Duodenal mucosa (tissue), 2 donors: ENCODE data around the gene DUSP10.

Experiments used
- H3K27ac ChIP-seq: one replicate; pipeline ENCODE4 v1.7.0; 2013; ENCODE audit warnings: low read depth, low read length
- H3K27me3 ChIP-seq, 2 donors: one replicate each; pipeline ENCODE4 v1.7.0; 2013; ENCODE audit warnings: low read length in 2 of 2, control low read depth in 1 of 2; ENCODE audit not compliant: insufficient read depth in 2 of 2, control insufficient read depth in 1 of 2
- H3K36me3 ChIP-seq, 2 donors: one replicate each; pipeline ENCODE4 v1.7.0; 2013; ENCODE audit warnings: low read length in 2 of 2, control low read depth in 1 of 2; ENCODE audit not compliant: insufficient read depth in 2 of 2, control insufficient read depth in 1 of 2
- H3K4me1 ChIP-seq, 2 donors: one replicate each; pipeline ENCODE4 v1.7.0; 2013; ENCODE audit warnings: low read length in 2 of 2, control low read depth in 1 of 2; ENCODE audit not compliant: insufficient read depth in 2 of 2, control insufficient read depth in 1 of 2
- H3K4me3 ChIP-seq, 2 donors: one replicate each; pipeline ENCODE4 v1.7.0; 2013; ENCODE audit warnings: low read length in 2 of 2, low read depth in 1 of 2
- H3K9ac ChIP-seq, 2 donors: one replicate each; pipeline ENCODE4 v1.7.0; 2013; ENCODE audit warnings: low read length in 2 of 2, low read depth in 1 of 2
- H3K9me3 ChIP-seq, 2 donors: one replicate each; pipeline ENCODE4 v1.7.0; 2013; ENCODE audit warnings: low read length in 2 of 2, control low read depth in 1 of 2; ENCODE audit not compliant: control insufficient read depth in 1 of 2

Gene DUSP10

DNA sequence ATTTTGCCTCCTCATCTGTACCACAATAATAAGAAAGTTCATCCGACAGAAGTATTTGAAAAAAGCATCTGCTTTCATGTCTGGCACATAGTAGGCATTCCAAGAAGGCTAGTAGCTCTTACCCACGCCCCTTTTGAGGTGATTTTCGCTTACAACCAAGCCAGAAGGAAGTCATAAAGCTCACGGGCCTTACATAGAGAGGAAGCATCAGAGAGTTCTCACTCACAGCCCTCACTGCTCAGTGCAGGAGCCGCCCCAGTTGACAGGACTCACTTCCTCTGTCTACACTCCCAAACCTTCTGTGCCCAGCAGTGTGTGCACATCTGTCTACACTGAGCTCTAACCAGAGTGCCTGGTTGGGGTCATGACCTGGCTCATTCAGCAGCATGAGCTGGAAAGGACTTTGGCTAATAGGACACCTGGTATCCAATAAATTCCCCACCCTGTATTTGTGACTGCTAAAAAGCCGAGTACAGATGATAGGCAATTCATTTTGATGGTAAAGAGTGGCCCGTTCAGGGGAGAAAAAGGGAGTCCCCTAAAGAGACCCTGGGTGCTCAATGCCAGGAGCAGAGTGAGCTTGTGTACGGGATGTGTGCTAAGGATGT lies 36.8 kb upstream of the DUSP10 start:
- no peaks in the 10 kb centered on the region for H3K36me3 ChIP-seq
- no peak overlapping the region for H3K4me3 ChIP-seq
- no peak overlapping the region for H3K9ac ChIP-seq
- peaks cover 9 to 16% of the 10 kb centered on the region in 2 donors for H3K4me1 ChIP-seq
- no peak overlapping the region for H3K27ac ChIP-seq
- no peaks in the 10 kb centered on the region for H3K27me3 ChIP-seq
- no peaks in the 10 kb centered on the region for H3K9me3 ChIP-seq

DNA sequence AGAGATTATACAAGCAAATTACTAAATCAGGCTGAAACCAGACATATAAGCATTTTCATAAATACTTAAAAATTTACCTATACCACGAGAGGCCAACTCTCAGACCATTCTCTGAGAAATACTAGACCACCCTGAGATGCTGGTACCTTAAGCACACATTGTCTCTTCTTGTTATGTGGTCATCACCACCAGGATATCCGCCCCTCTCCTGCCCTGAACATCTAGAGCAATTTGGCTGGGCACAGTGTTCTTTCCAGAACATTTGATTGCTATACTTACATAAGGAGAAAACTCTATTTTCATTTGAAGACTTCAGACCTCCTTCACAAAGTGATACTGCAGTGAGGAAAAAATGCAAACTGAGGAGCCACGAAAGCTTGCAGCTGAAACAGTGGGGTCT lies 36.2 kb upstream of the DUSP10 start:
- Histone ChIP-seq H3K4me1 (peaks cover 9 to 15% of the 10 kb centered on the region in 2 donors), H3K9me3 (no peaks in the 10 kb centered on the region), H3K27ac (no peak overlapping the region), H3K36me3 (no peaks in the 10 kb centered on the region), H3K27me3 (no peaks in the 10 kb centered on the region), H3K4me3 (no peak overlapping the region), H3K9ac (no peak overlapping the region)

DNA sequence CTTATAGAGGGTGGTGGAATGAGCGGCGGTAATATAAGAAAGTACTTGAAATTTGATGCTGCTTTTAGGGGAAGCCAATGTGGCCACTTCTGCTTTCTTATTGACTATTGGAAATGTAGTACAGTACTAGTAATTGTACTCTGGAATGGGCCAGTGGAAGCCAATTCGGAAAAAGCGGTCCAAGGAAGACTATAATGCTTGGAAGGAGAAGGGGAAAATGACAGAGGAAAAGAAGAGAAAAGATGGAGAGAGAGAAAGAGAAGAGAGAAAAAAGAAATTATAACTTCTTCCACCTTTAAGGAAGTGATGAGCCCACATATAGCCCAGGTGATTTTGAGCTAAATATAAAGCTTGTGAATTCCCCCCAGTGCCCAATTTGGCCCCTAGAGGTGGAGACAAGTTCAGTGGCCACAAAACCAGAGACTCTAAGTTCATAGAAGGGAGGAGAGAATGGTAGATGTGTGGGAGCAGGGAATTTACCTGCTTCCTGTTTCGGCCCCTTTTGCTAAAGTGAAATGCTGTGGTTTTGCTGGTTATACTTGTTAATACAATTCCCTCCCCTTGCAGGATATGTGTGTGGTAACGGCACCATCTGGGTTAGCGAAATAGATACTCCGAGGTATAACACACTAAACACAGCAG lies 35.7 kb upstream of the DUSP10 start:
- Histone ChIP-seq H3K27me3 (no peaks in the 10 kb centered on the region), H3K4me3 (no peak overlapping the region)

DNA sequence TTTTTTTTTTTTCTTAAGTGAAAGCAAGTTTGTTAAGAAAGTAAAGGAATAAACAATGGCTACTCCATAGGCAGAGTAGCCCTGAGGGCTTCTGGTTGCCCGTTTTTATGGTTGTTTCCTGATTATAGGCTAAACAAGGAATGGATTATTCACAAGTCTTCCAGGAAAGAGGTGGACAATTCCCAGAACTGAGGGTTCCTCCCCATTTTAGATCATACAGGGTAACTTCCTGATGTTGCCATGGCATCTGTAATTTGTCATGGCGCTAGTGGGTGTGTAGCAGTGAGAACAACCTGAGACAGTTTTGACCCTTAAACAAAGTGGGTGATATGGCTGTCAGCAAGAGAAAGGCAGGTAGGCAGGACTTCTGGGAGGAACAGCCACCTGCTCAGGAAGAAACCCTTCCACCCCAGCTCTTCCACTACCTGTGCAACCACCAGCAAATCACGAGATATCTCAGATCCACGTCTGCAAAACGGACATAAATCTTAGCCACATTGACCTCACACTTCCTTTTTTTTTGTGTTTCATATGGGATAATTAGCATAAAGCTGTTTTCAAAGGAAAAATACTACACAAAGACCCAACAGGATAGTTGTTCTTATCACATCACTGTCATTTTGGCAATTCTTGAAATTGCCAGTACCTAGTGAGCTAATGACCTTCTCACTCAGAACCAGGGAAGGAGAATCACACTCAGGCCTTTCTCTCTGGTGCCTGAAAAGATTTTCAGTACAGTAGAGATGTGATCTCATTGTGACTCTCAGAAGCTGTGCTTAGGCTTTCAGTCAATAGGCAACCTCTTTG lies 34.8 kb upstream of the DUSP10 start:
- Histone ChIP-seq H3K27ac (no peak overlapping the region), H3K4me1 (peaks cover 9% of the 10 kb centered on the region in 2 donors), H3K9me3 (no peaks in the 10 kb centered on the region), H3K27me3 (no peaks in the 10 kb centered on the region), H3K36me3 (no peaks in the 10 kb centered on the region), H3K4me3 (no peak overlapping the region), H3K9ac (no peak overlapping the region)

More for the DNA sequence above, 35.7 kb upstream of the DUSP10 start:
- Histone ChIP-seq H3K9me3 (no peaks in the 10 kb centered on the region), H3K36me3 (no peaks in the 10 kb centered on the region), H3K27ac (no peak overlapping the region), H3K4me1 (peaks cover 9% of the 10 kb centered on the region in 2 donors), H3K9ac (no peak overlapping the region)

DNA sequence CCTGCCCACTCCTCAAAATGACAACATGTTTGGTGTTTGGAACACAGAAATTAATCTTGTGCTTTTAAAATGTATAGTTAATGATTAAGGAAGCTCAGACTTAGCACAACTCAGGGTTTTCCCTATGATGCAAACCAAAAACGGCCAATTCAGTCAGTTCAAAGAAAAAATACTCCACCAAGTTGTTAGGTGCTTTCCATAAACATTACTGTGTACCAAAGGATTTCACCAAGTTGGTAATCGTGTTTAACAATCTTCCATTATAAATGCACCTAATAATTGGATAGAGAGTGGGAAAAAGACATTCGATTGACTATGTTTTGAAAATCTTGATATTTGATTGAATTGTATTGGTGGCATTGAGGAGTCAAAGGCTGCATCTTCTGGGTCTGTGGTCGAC lies 33.3 kb upstream of the DUSP10 start:
- Histone ChIP-seq H3K27me3 (no peaks in the 10 kb centered on the region), H3K4me1 (peaks cover 9% of the 10 kb centered on the region in 2 donors), H3K4me3 (no peak overlapping the region), H3K27ac (no peak overlapping the region), H3K9ac (no peak overlapping the region), H3K36me3 (no peaks in the 10 kb centered on the region), H3K9me3 (no peaks in the 10 kb centered on the region)

DNA sequence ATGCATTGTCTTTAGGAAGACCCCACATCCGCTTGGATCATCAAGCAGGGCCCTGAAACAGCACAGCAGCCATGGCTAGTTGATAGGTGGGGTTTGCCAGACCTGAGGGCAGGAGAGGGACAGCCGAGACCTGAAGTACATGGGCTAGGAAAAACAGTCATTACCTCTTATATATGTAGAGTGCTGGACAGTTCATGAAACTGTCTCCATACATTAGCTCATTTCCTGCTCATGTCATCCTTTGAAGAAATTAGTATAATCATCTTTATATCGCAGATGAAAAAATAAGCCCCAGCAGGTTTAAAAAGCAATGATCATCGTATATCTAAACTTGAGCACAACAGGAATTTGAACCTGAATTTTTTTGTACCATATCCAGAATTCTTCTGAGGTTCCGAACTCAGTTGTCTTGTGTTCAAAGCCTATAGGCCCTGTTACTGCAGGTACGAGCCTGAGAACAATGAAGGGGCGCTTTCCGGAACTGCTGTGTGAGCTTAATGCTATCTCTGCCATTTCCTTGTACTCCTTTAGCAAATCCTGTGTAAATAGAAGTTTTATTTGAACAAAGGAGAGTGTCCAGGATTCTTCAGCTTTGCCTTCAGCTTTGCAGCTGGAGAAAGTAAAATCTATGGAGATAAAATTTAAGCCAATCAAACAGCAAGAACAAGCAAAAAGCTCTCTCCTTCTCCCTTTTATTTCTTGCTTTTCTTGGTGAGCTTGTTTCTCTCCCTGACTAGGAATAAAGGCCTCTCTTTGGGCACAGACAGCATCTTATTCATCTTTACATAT lies 32.4 kb upstream of the DUSP10 start:
- Histone ChIP-seq H3K4me1 (peaks cover 9% of the 10 kb centered on the region in 2 donors), H3K9ac (no peak overlapping the region), H3K27ac (no peak overlapping the region), H3K36me3 (no peaks in the 10 kb centered on the region), H3K27me3 (no peaks in the 10 kb centered on the region), H3K4me3 (no peak overlapping the region), H3K9me3 (no peaks in the 10 kb centered on the region)

DNA sequence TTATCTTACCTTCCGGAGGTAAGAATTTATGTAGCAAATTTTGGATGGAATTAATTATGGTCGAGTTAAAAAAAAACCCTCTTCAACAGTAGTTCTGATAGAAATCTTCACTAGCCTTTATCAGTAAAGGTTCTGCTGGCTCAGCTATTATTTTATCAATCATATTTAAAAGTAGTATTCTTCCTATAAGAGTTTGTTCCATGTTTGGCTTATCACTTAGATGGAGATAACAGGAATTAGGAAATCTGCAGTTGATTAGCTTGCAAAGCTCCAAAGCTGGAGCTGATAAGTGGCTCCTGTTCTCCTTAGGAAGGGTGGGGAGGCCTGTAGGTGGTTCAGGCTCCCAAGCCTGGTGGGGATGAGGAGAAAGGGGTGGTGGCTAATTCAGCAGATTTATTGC lies 31.5 kb upstream of the DUSP10 start:
- no peak overlapping the region for H3K27ac ChIP-seq
- H3K36me3 ChIP-seq = no peaks in the 10 kb centered on the region
- peaks cover 3 to 5% of the 10 kb centered on the region in 2 donors for H3K4me1 ChIP-seq
- no peaks in the 10 kb centered on the region for H3K27me3 ChIP-seq
- no peaks in the 10 kb centered on the region for H3K9me3 ChIP-seq
- no peak overlapping the region for H3K4me3 ChIP-seq
- no peak overlapping the region for H3K9ac ChIP-seq

DNA sequence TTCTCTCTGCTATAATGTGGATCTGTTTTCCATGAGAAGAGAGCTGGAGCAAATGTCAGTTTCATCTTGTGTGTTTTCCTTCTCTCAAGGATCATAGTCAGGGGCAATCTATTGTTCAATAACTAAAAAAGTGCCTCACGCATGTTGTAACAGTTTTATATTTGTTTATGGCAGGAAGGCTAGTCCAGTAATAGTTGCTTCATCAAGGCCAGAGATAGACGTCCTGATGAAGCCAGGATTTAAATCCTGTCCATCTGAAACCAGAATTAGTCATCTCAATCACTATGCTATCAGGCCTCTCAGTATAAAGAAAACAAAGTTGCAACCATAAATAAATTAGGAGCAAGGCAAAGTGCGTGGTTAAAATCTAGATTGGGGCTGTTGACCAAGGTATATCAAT lies 30.2 kb upstream of the DUSP10 start:
- no peaks in the 10 kb centered on the region for H3K36me3 ChIP-seq
- no peak overlapping the region for H3K27ac ChIP-seq
- H3K9me3 ChIP-seq = no peaks in the 10 kb centered on the region
- H3K4me1 ChIP-seq = no peaks in the 10 kb centered on the region
- no peaks in the 10 kb centered on the region for H3K27me3 ChIP-seq
- H3K9ac ChIP-seq = no peak overlapping the region
- no peak overlapping the region for H3K4me3 ChIP-seq

DNA sequence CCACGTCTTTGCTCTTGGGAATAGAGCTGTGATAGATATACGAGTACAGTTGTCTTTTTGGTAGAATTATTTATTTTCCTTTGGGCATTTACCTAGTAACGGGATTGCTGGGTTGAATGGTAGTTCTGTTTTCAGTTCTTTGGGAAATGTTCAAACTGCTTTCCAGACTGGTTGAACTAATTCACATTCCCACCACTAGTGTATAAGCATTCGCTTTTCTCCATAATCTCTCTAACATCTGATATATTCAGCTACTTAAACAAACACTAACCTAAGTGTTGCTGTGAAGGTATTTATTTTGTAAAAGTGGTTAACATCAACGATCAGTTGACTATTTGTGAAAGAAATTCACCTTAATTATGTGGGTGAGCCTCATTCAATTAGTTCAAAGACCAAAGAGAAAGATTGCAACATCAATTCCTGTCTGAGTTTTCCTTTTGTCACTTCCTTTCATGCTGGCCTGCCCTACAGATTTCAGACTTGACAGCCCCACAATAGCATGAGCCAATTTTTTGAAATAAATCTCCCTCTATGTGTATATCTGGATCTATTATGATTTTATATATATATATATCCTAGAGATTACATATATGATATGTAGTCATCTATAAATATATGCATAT lies 26.7 kb upstream of the DUSP10 start:
- no peaks in the 10 kb centered on the region for H3K9me3 ChIP-seq
- no peak overlapping the region for H3K27ac ChIP-seq
- H3K27me3 ChIP-seq = no peaks in the 10 kb centered on the region
- H3K9ac ChIP-seq = no peak overlapping the region
- no peaks in the 10 kb centered on the region for H3K4me1 ChIP-seq
- no peaks in the 10 kb centered on the region for H3K36me3 ChIP-seq
- no peak overlapping the region for H3K4me3 ChIP-seq
